Trophoblast cell (in vitro differentiated cells and primary cell): Measurements from ENCODE around the gene MYOCD.

Experiments used
- DNase-seq, 2 donors: peaks; one replicate each; pipeline ENCODE4 v3.0.0-alpha.2; 2016
- H2AFZ ChIP-seq: 2 replicates; pipeline ENCODE4 v1.6.1; 2013; ENCODE audit warnings: low read length, moderate library complexity, mild to moderate bottlenecking; ENCODE audit not compliant: insufficient read depth, poor library complexity
- H2AK5ac ChIP-seq: 2 replicates; pipeline ENCODE4 v1.6.1; 2013; ENCODE audit warnings: mild to moderate bottlenecking, low read length
- H2BK120ac ChIP-seq: 2 replicates; pipeline ENCODE4 v1.6.1; 2013; ENCODE audit warnings: low read length, mild to moderate bottlenecking, moderate library complexity; ENCODE audit not compliant: insufficient read depth, poor library complexity
- H2BK12ac ChIP-seq: 2 replicates; pipeline ENCODE4 v1.6.1; 2013; ENCODE audit warnings: mild to moderate bottlenecking, low read length, moderate library complexity
- H2BK5ac ChIP-seq: 2 replicates; pipeline ENCODE4 v1.6.1; 2013; ENCODE audit warnings: low read length, low read depth, moderate library complexity, mild to moderate bottlenecking; ENCODE audit not compliant: poor library complexity
- H3K14ac ChIP-seq: 2 replicates; pipeline ENCODE4 v1.6.1; 2013; ENCODE audit warnings: mild to moderate bottlenecking, low read length
- H3K18ac ChIP-seq: 2 replicates; pipeline ENCODE4 v1.6.1; 2013; ENCODE audit warnings: mild to moderate bottlenecking, low read length
- H3K23ac ChIP-seq: 2 replicates; pipeline ENCODE4 v1.6.1; 2013; ENCODE audit warnings: low read length
- H3K27ac ChIP-seq: 2 replicates; pipeline ENCODE4 v1.5.1; 2013; ENCODE audit warnings: low read depth, mild to moderate bottlenecking, inconsistent platforms, low read length, moderate library complexity
- H3K27me3 ChIP-seq: 2 replicates; pipeline ENCODE4 v1.6.1; 2013; ENCODE audit warnings: inconsistent platforms, mild to moderate bottlenecking, low read length, moderate library complexity; ENCODE audit not compliant: insufficient read depth
- H3K36me3 ChIP-seq, 2 experiments: 1 replicate in 1 of 2; 2 replicates in 1 of 2; pipeline ENCODE4 v1.6.1; 2013; ENCODE audit warnings: low read length in 2 of 2, mild to moderate bottlenecking in 2 of 2, moderate library complexity in 1 of 2; ENCODE audit not compliant: insufficient read depth in 2 of 2, control insufficient read depth in 1 of 2
- H3K4ac ChIP-seq: 2 replicates; pipeline ENCODE4 v1.6.1; 2013; ENCODE audit warnings: low read depth, mild to moderate bottlenecking, low read length, moderate library complexity
- H3K4me1 ChIP-seq, 2 experiments: 1 replicate in 1 of 2; 2 replicates in 1 of 2; pipeline ENCODE4 v1.6.1; 2013; ENCODE audit warnings: low read length in 2 of 2, mild to moderate bottlenecking in 2 of 2, moderate library complexity in 1 of 2; ENCODE audit not compliant: insufficient read depth in 2 of 2, control insufficient read depth in 1 of 2
- H3K4me2 ChIP-seq: 2 replicates; pipeline ENCODE4 v1.6.1; 2013; ENCODE audit warnings: inconsistent platforms, mild to moderate bottlenecking, low read length, moderate library complexity
- H3K4me3 ChIP-seq: 2 replicates; pipeline ENCODE4 v1.5.1; 2013; ENCODE audit warnings: mild to moderate bottlenecking, low read depth, low read length, inconsistent platforms
- H3K79me1 ChIP-seq: one replicate; pipeline ENCODE4 v1.6.1; 2013; ENCODE audit warnings: low read length
- H3K79me2 ChIP-seq: 2 replicates; pipeline ENCODE4 v1.6.1; 2013; ENCODE audit warnings: low read length, mild to moderate bottlenecking; ENCODE audit not compliant: control insufficient read depth, insufficient read depth, poor library complexity
- H3K9ac ChIP-seq: 2 replicates; pipeline ENCODE4 v1.6.1; 2013; ENCODE audit warnings: mild to moderate bottlenecking, low read length
- H3K9me3 ChIP-seq: 2 replicates; pipeline ENCODE4 v1.6.1; 2013; ENCODE audit warnings: low read depth, mild to moderate bottlenecking, control low read depth, inconsistent platforms, low read length; ENCODE audit not compliant: insufficient read depth
- H4K12ac ChIP-seq: 2 replicates; pipeline ENCODE4 v1.6.1; 2013; ENCODE audit warnings: low read depth, mild to moderate bottlenecking, low read length, moderate library complexity
- H4K8ac ChIP-seq: 2 replicates; pipeline ENCODE4 v1.6.1; 2013; ENCODE audit warnings: low read depth, mild to moderate bottlenecking, low read length, moderate library complexity
- H4K91ac ChIP-seq: one replicate; pipeline ENCODE4 v1.6.1; 2013; ENCODE audit warnings: low read depth, mild to moderate bottlenecking, low read length, moderate library complexity
- WGBS: extraction: QIAGEN DNeasy Blood & Tissue Kit; methylation state at CpG from one replicate; pipeline ENCODE4 v1.1.7; 2013; ENCODE audit warnings: missing lambda C conversion rate; ENCODE audit not compliant: insufficient read length, insufficient coverage; ENCODE audit errors: extremely low coverage; 5-methylcytosine and 5-hydroxymethylcytosine counted together

Gene MYOCD

GRCh38 chr17:12813664-12814063 lies 148.0 kb downstream of the MYOCD start:
- Histone ChIP-seq H3K23ac (no peak overlapping the region), H2BK5ac (no peak overlapping the region), H3K14ac (no peak overlapping the region), H3K9ac (no peak overlapping the region), H2BK120ac (no peak overlapping the region), H4K8ac (no peak overlapping the region), H2AFZ (no peak overlapping the region), H3K79me1 (no peaks in the 10 kb centered on the region), H3K18ac (no peak overlapping the region), H3K36me3 (no peaks in the 10 kb centered on the region), H4K91ac (no peak overlapping the region), H4K12ac (no peak overlapping the region), H3K9me3 (no peaks in the 10 kb centered on the region), H3K27ac (no peak overlapping the region), H2BK12ac (no peak overlapping the region), H3K4me3 (no peak overlapping the region), H3K79me2 (no peaks in the 10 kb centered on the region), H3K27me3 (no peaks in the 10 kb centered on the region), H3K4me2 (no peak overlapping the region), H3K4me1 (no peaks in the 10 kb centered on the region), H2AK5ac (no peak overlapping the region), H3K4ac (no peak overlapping the region)
- WGBS, result no CpG with 5 or more reads among the region's 9 CpGs
- no peak for DNase-seq

- no CpG with 5 or more reads among the region's 2 CpGs for WGBS
- Histone ChIP-seq H3K27me3 (no peaks in the 10 kb centered on the region), H3K18ac (no peak overlapping the region), H4K12ac (no peak overlapping the region), H2BK12ac (no peak overlapping the region), H2BK120ac (no peak overlapping the region), H3K23ac (no peak overlapping the region), H3K79me2 (no peaks in the 10 kb centered on the region), H2AK5ac (no peak overlapping the region), H4K91ac (no peak overlapping the region), H2AFZ (no peak overlapping the region), H2BK5ac (no peak overlapping the region), H3K9me3 (no peaks in the 10 kb centered on the region), H3K4me3 (no peak overlapping the region), H3K36me3 (no peaks in the 10 kb centered on the region), H3K79me1 (no peaks in the 10 kb centered on the region), H3K14ac (no peak overlapping the region), H3K4me1 (no peaks in the 10 kb centered on the region), H4K8ac (no peak overlapping the region), H3K4me2 (no peak overlapping the region), H3K27ac (no peak overlapping the region), H3K9ac (no peak overlapping the region), H3K4ac (no peak overlapping the region)
- no peak for DNase-seq
Observed at GRCh38 chr17:12814718-12815117, 149.0 kb downstream of the MYOCD start.

- H3K4me2 ChIP-seq, result no peak overlapping the region
- WGBS, result no CpG with 5 or more reads among the region's 3 CpGs
Observed at GRCh38 chr17:12815642-12816141, 150.0 kb downstream of the MYOCD start.

More at GRCh38 chr17:12815642-12816141, 150.0 kb downstream of the MYOCD start:
- no peak overlapping the region for H3K18ac ChIP-seq
- H3K36me3 ChIP-seq, result no peaks in the 10 kb centered on the region
- no peaks in the 10 kb centered on the region for H3K27me3 ChIP-seq
- no peaks in the 10 kb centered on the region for H3K79me1 ChIP-seq
- H2AFZ ChIP-seq, result no peak overlapping the region
- no peak overlapping the region for H2AK5ac ChIP-seq
- no peak overlapping the region for H3K23ac ChIP-seq
- H4K8ac ChIP-seq, result no peak overlapping the region
- H3K14ac ChIP-seq, result no peak overlapping the region
- no peaks in the 10 kb centered on the region for H3K9me3 ChIP-seq
- no peaks in the 10 kb centered on the region for H3K79me2 ChIP-seq
- no peaks in the 10 kb centered on the region for H3K4me1 ChIP-seq
- no peak overlapping the region for H3K27ac ChIP-seq
- H3K4ac ChIP-seq, result no peak overlapping the region
- no peak overlapping the region for H2BK12ac ChIP-seq
- H4K91ac ChIP-seq, result no peak overlapping the region
- no peak overlapping the region for H2BK120ac ChIP-seq
- H2BK5ac ChIP-seq, result no peak overlapping the region
- no peak overlapping the region for H4K12ac ChIP-seq
- no peak overlapping the region for H3K4me3 ChIP-seq
- DNase-seq, result peak in 1 of 2 donors; percentile 30
- H3K9ac ChIP-seq, result no peak overlapping the region
